NCI-H2081 (cell line): ENCODE results near the gene CLEC19A.
"Not testable (repeated sequence)": the region's sequence is repeated elsewhere in the genome, so short reads cannot be mapped to it uniquely, and the experiment has no call there.

ENCODE experiments used
- DNase-seq, 2 experiments: peaks; one replicate each; lab custom pipeline; 2025; lab: John Stamatoyannopoulos, UW

CLEC19A gene

GRCh38 chr16:19286827-19287226 is 1.3 kb downstream of the CLEC19A start:
- DNase-seq, result no peak

GRCh38 chr16:19287241-19287640 is 1.7 kb downstream of the CLEC19A start:
- DNase-seq, result no peak

DNA sequence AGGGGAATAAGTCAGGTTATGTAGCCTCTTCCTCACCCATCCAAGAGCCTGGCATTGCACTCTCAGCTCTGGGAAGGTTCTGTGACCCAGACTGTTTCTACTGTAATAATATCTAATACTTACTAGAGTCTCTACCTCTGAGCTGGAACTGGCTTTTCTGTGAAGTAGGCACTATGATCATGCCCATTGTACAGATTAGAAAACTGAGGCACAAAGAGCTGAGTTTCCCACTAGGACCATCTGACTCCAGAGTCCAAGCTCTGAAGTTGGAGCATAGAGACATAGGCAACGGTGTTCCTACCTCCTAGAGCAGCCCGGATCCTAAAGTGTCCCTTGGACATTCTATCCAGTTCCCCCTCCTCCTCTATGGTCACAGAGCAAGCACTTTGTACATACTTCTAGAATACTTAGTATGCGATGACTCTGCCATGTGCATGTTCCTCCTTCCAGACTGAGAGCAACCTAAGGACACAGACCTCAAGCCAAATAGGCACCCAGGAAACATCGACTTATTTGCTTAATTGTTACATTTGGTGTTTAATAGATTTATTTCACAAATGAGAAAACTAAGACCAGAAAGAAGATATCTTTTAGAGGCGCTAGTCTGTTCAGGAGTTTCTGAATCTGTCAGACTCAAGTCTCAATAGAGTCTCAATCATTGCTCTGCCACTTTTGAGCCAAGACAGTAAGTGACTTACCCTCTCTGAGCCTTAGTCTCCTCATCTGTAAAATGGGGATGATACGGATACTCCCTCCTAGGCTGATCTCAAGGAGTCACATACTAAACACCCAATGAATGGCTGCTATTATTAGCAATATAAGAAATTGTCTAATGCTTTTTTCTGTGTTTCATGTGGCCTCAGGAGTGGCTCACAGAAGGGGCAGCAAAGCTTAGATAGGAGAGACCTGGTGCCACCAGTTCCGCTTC is 3.6 kb downstream of the CLEC19A start:
- DNase-seq, result no peak

GRCh38 chr16:19289811-19290485 is 4.4 kb downstream of the CLEC19A start:
- peak; percentile 6 to 13 for DNase-seq

- DNase-seq, result no peak
Observed at GRCh38 chr16:19290860-19291259, 5.3 kb downstream of the CLEC19A start.

GRCh38 chr16:19291475-19291874 is 5.9 kb downstream of the CLEC19A start:
- peak in 1 of 2 experiments; percentile 3 for DNase-seq

DNA sequence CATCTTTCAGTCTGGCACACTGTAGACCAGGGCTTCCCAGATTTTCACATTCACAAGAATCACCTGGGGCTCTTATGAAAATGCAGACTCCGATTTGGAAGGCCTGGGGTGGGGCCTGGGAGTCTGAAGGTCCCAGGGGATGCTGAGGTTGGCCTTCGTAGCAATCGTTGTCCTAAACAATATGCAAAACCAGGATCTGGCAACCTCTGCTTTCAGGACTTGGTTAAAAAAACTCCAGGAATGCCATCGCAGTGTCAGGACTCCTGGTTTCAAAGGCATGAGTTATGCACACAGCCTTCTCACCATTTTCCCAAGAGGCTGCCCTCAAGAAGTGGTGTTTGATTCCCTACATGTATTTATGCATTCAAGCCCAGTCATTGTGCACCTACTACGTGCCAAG is 6.7 kb downstream of the CLEC19A start:
- DNase-seq, result no peak

GRCh38 chr16:19294156-19294649 is 8.7 kb downstream of the CLEC19A start:
- DNase-seq, result no peak

- DNase-seq, result no peak
Observed at GRCh38 chr16:19295393-19295792, 9.9 kb downstream of the CLEC19A start.

- DNase-seq, result no peak
Observed at GRCh38 chr16:19297454-19297853, 11.9 kb downstream of the CLEC19A start.

GRCh38 chr16:19299565-19299964 is 14.0 kb downstream of the CLEC19A start:
- DNase-seq, result no peak

GRCh38 chr16:19301931-19302330 is 16.4 kb downstream of the CLEC19A start:
- DNase-seq, result no peak

DNA sequence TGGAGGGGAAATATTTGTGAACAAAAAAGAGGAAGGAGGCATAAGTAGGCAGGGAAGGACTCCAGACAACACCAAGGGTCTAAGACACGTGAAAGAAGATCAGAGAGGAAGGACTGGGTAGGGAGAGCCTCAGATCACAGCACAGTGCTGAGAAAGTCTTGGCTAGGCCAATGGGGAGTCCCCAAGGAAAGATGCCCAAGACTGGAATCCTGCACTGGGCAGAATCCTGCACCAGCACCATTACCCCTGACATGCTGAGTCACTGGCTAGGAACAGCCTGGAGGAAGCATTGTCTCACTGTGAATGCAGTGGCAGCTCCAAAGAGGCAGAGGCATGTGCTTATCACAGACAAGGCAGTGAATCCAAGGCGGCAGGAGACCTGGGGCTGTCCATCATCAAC is 19.2 kb downstream of the CLEC19A start:
- no peak for DNase-seq

DNA sequence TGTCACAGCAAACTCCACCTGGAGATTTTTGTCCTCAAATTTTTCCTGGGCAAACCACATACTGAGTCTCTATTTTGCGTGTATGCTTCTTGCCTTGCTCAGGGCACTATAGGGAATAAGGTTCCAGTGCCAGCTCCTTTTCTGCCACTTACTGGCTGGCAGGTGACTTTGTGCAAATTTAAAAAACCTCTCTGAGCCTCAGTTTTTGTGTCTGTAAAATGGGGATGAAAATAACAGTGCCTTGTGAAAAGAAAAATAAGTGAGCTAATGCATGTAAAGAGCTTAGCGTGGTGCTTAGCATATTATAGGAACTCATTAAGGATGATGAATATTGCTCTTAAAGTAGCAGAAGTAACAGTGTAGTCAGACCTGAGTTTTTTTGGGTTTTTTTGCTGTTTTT is 19.9 kb downstream of the CLEC19A start:
- DNase-seq, result no peak

DNA sequence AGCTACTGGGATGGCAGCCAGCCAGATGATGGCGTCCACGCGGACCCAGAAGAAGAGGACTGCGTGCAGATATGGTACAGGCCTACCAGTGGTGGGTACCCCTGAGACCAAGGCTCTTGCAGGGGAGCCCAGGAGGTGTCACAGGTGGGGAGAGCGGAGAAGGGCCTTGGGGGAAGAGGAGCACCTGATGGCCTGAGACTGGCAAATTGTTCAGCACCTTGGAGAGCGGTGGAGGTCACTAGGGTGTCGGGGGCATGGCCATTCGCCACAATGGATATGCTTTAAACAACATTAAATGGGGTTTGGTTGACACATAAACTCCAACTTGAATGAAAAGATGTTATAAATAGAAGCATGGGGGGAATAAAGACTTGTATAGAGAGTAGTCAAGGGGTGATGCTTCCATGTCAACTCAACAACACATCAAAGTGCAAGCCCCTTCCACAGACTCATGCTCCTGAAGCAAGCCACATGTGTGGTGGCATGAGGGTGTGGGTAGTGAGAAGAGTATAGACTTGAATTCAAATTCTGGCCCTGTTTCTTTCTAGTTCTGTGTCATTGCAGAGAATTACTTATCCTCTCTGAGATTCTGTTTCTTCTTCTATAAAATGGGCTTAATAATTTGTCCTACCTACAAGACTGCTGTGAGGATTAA is 22.2 kb downstream of the CLEC19A start:
- DNase-seq, result no peak

GRCh38 chr16:19308392-19308791 is 22.9 kb downstream of the CLEC19A start:
- DNase-seq, result no peak

DNA sequence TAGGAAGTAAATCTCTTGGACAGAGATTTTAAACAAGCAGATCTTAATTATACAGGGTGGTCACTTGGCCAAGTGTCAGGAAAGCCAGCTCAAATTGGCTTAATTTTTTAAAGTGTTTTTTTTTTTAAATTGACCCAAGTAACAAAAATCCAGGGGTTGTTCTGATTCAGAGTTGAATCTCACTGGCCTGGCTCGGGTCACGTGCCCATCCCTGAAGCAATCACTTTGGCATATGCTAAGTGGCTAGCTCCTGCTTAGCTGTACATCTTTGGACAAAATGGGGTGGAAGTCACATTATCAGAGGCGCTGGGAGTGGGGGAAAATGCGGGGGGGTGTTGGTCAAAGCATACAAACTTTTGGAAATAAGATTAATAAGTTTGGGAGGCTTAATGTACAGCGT is 23.6 kb downstream of the CLEC19A start:
- DNase-seq, result no peak

DNA sequence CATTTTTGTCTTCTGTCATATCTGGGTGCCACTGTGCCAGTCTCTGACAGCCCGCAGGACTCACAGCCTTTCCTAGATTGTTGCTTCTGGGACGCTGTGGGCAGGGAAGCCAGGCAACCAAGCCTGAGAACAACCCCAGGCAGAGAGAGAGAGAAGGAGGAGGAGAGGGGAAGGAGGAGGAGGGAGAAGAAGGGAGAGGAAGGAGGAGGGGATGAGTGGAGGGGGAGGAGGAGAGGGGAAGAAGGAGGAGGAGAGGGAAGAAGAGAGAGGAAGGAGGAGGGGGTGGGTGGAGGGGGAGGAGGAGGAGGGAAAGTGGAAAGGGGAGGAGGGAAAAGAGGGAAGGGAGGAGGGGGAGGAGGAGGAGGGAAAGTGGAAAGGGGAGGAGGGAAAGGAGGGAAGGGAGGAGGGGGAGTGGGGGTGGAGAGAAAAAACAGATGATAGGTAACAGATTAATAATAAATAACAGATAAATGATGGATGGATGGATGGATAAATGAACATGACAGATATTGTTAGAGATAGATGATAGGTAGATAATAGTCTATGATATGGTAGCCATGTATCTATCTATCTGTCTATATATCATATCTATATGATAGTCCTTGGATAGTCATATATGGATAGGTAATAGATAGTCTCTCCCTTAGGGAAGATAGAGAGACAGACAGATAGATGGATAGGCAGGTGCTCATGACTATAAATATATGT is 29.3 kb downstream of the CLEC19A start:
- DNase-seq, result no peak

- no peak for DNase-seq
Observed at GRCh38 chr16:19315889-19316433, 30.4 kb downstream of the CLEC19A start.

GRCh38 chr16:19316846-19317245 is 31.3 kb downstream of the CLEC19A start:
- DNase-seq, result no peak

- DNase-seq, result not testable (repeated sequence)
Observed at GRCh38 chr16:19321186-19321585, 35.7 kb downstream of the CLEC19A start.

DNA sequence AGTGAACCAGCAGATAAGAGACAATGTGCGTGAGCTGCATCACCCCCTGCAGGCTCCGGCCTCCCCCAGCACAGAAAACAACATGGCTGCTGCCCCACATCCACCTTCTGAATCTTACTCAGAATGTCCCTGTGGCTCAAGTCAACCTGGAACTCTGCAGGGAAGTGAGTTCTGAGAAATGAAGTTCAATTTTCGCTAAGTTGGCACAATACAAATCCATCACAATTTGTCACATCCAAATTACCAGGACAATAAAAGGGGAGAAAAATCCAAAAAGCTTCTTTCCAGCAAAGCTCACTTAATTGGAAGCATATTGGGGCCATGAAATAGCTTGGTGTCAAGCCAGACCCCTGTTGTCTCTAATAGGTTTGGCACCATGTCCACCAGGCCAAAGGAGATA is 38.1 kb downstream of the CLEC19A start:
- no peak for DNase-seq
